ENCODE results near the gene SEMA5B.

DNA sequence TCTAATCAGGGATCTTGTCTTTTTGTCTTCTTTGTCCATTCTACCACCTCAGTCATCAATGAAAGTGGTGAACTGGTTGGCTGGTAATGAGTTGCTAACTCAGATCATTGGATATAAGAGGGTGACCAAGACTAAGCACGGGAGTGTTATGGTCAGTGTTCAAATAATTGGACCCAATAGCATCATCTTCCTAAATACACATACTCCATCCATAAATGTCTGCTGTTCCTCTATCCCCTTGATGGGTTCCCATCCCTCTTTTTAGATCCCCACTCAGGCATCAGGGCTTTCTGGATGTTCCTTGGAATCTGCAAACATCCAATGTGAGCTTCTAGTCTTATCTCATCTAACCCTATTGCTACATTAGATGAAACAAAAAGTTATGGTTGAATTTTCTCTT is 3.5 kb downstream of the SEMA5B start:
- TF ChIP-seq, protein P1, sequence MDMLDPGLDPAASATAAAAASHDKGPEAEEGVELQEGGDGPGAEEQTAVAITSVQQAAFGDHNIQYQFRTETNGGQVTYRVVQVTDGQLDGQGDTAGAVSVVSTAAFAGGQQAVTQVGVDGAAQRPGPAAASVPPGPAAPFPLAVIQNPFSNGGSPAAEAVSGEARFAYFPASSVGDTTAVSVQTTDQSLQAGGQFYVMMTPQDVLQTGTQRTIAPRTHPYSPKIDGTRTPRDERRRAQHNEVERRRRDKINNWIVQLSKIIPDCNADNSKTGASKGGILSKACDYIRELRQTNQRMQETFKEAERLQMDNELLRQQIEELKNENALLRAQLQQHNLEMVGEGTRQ (IDR thresholded peaks at IDR 0.05; ENCODE audit: low read depth, low read length), result no peak
- TF ChIP-seq CTCF (conservative IDR thresholded peaks at IDR 0.05; ENCODE audit: low read depth, low read length), result no peak
- no peak for TF ChIP-seq SMC3 (IDR thresholded peaks at IDR 0.05; ENCODE audit: low read depth, low read length)
- no peak for TF ChIP-seq MAFK (IDR thresholded peaks at IDR 0.05; ENCODE audit: low read depth, low read length)
- no peak for TF ChIP-seq RAD21 (IDR thresholded peaks at IDR 0.05; ENCODE audit: low read length)
- no peak for TF ChIP-seq CEBPB (IDR thresholded peaks at IDR 0.05; ENCODE audit: low read depth, low read length)

All from IMR-90 (cell line).